C4-2B (cell line): Measurements from ENCODE around the gene CAP1.

Experiments
- H3K27ac ChIP-seq: fragments of 450-650 bp; 2 replicates; pipeline ENCODE4 v1.5.1; 2017
- ZFX ChIP-seq: fragments of 450-650 bp; IDR thresholded peaks from 2 replicates; pipeline ENCODE4 v1.6.1; 2017
- TF ChIP-seq, protein P1 (sequence below): fragments of 450-650 bp; conservative IDR thresholded peaks from 2 replicates; pipeline ENCODE4 v1.5.1; 2017; ENCODE audit warnings: mild to moderate bottlenecking

Gene CAP1

DNA sequence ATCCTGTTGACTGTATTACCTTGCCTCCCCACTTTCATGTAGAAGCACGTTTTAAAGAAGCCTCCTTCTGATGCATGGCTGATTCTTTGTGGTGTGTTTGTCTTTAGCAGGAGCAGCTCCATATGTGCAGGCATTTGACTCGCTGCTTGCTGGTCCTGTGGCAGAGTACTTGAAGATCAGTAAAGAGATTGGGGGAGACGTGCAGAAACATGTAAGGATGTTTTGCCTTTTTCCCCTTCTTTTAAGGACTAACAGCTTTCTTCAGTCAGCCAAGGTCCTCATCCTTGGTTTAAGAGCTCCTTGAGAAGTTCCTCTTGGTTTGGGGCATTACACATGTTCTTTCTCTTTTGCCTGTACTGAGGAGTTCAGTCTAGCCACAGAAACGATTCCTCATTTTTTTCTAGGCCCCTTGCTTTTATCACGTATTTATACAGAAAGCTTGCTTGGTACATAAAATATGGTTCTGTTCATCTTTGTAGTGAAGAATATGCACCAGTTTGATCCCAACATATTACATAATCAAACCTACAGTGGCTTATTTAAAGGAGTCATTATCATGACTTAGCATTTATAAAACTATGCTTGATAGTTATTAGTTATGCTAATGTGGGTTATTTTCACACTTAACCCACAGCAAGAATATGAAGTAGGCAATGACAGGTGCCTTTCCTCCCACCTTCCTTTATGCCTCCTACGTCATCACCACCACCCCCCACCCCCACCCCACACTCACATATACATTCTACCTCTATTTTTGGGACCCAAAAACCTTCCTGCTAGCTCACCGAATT lies 19.6 kb downstream of the CAP1 start:
- no peak overlapping the region; the same call in 1 of the 2 replicates for H3K27ac ChIP-seq
- TF ChIP-seq, protein P1, sequence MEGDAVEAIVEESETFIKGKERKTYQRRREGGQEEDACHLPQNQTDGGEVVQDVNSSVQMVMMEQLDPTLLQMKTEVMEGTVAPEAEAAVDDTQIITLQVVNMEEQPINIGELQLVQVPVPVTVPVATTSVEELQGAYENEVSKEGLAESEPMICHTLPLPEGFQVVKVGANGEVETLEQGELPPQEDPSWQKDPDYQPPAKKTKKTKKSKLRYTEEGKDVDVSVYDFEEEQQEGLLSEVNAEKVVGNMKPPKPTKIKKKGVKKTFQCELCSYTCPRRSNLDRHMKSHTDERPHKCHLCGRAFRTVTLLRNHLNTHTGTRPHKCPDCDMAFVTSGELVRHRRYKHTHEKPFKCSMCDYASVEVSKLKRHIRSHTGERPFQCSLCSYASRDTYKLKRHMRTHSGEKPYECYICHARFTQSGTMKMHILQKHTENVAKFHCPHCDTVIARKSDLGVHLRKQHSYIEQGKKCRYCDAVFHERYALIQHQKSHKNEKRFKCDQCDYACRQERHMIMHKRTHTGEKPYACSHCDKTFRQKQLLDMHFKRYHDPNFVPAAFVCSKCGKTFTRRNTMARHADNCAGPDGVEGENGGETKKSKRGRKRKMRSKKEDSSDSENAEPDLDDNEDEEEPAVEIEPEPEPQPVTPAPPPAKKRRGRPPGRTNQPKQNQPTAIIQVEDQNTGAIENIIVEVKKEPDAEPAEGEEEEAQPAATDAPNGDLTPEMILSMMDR: no peak
- no peak for TF ChIP-seq ZFX

DNA sequence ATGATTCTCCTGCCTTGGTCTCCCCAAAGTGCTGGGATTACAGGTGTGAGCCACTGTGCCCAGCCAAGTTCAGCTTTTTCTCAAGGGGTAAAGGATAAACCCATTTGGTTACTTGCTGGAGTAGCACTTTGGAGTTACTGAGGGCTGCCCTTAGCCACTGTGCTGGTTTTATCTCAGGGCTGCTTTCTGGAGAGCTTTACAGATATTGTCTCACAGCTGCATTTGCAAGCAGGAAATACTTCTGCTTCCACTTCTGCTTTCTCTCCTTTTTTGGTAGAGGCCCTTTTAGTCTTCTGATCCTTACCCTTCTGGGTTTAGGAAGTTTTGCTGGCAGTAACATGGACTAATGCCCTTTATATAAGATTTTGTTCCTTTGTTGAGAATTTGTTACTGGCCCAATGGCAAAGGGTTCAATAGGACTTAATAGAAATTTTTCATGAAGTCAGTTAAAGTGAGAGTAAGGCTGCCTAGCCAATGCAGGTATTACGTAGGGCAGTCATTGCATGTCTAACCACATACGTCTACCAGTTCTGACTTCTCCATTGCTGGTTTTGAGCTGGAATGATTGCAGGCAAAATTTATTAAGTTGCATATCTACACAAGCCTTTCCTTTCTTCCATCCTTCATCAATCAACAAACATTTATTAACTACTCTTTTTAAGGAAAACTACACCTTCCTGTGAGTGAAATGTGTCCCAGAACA lies 24.4 kb downstream of the CAP1 start:
- H3K27ac ChIP-seq: no peak overlapping the region
- TF ChIP-seq ZFX: no peak
- TF ChIP-seq, protein P1: no peak

DNA sequence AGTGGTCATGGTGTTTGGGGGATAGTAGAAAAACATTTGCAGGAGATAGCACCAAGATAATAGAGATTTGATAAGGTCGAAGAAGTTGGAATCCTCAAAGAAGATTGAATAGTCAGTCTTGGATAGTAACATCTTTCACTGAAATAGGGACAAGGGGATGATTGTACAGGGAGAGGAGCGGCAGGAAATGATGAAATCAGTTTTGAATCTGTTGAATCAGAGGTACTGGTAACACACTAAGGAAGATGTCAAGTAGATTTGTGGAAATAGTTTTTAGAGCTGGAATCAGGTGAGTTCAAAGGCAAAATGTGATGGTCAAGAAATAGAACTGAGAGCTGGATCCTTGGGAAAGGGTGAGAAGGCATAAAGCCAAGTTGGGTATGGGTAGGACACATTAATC lies 26.5 kb downstream of the CAP1 start:
- TF ChIP-seq ZFX: no peak
- TF ChIP-seq, protein P1: no peak
- no peak overlapping the region for H3K27ac ChIP-seq

DNA sequence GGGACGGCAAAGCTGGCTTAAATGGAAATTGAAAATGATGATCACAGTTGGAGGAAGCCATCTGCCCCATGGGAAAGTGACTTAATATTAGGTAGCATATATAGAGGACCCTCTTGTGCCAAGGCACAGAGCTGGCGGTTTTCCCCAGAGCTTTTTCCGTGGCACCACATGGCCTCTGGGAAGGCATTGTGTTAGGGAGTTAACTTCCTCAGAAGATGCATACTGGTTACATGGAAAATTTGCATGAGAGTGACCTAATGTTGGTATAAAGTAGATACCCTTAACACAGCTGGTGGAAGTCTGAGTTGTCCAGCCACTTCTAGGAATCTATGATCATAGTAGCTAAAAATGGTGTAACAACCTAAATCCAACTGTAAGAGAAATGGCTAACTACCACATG lies 27.3 kb downstream of the CAP1 start:
- H3K27ac ChIP-seq: no peak overlapping the region

DNA sequence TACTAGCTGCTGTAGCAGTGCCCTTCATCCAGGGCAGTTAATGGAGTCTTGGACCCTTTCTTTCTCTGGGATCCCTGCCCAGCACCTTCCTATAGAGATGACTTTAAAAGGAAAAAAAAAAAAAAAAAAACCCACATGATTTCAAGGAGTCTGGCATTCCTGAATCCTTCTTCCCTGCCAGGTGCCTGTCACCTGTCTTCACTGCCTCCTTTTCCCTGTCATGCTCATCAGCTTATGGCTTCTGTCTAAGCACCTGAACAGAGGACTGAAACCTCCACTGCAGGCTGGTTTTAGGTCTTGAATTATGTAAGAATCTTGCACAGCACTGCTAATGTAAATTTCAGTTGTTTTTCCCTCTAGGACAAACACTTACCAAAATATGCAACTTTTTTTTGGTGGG lies 31.6 kb downstream of the CAP1 start:
- TF ChIP-seq, protein P1: no peak
- no peak for TF ChIP-seq ZFX
- H3K27ac ChIP-seq: no peak overlapping the region

More for the DNA sequence above, 27.3 kb downstream of the CAP1 start:
- TF ChIP-seq, protein P1: no peak
- TF ChIP-seq ZFX: no peak

DNA sequence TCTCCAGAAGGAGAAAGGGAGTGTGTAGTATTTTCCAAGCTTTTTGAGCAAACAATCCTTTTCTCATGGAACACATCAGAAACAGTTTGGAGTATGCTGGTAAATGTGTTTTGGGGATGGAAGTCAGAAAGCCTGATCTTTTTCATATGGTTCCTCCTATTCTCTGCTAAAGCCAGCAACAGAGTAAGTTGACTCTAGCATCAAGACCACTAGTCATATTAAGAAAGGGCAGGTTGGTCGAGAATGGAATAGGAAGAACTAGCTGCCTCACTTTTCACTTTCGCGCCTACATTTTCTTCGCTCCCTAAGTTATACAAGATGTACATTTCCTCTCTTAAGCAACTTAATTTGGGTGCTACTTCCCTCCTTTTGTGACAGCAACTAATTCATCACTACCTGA lies 32.5 kb downstream of the CAP1 start:
- H3K27ac ChIP-seq: no peak overlapping the region
- TF ChIP-seq, protein P1: no peak
- no peak for TF ChIP-seq ZFX

DNA sequence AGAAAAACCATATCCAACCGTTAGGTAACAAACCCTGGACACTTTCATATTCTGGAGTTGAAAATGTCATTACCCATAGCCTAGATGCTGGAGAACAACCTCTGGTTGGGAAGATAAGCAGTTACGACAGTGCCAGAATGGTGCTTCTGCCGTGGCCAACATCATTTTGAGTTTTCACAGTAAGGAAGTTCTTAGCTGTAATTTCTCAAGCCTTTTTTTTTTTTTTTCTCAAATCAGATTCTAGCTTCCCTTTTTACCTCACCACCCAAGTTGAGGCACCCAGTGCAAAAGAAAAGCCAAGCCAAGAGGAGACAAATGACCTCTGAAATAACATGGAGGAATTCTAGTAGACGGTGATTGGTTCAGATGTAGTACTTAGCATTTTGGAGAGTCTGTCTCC lies 34.7 kb downstream of the CAP1 start:
- TF ChIP-seq, protein P1: no peak
- no peak for TF ChIP-seq ZFX
- no peak overlapping the region for H3K27ac ChIP-seq
